WERI-Rb-1 (cell line): ENCODE measurements around the gene GALNT9.

ENCODE experiments used
- DNase-seq: peaks from one replicate; pipeline ENCODE4 v3.0.0-alpha.2; 2020
- H3K27ac ChIP-seq: fragments of 250-450 bp; sonication (Bioruptor Pico); 2 replicates; pipeline ENCODE4 v1.5.1; 2020; ENCODE audit warnings: mild to moderate bottlenecking, moderate library complexity
- H3K27me3 ChIP-seq: fragments of 250-450 bp; sonication (Bioruptor Pico); 2 replicates; pipeline ENCODE4 v1.5.1; 2021; ENCODE audit warnings: mild to moderate bottlenecking, low read depth, moderate library complexity; ENCODE audit not compliant: insufficient read depth, severe bottlenecking
- H3K36me3 ChIP-seq: fragments of 250-450 bp; sonication (Bioruptor Pico); 2 replicates; pipeline ENCODE4 v1.5.1; 2020; ENCODE audit warnings: mild to moderate bottlenecking, moderate library complexity
- H3K4me3 ChIP-seq: 2 replicates; pipeline ENCODE4 v1.5.1; 2011; ENCODE audit warnings: low read depth, mild to moderate bottlenecking, control low read depth, low read length
- H3K9me3 ChIP-seq: fragments of 250-450 bp; sonication (Bioruptor Pico); 2 replicates; pipeline ENCODE4 v1.5.1; 2021; ENCODE audit warnings: mild to moderate bottlenecking, moderate library complexity; ENCODE audit not compliant: severe bottlenecking
- TF ChIP-seq, protein P1 (sequence below): IDR thresholded peaks from 2 replicates; pipeline ENCODE4 v1.5.1; 2011; ENCODE audit warnings: low read depth, mild to moderate bottlenecking, control low read depth, inconsistent platforms, low read length

The GALNT9 gene

DNA sequence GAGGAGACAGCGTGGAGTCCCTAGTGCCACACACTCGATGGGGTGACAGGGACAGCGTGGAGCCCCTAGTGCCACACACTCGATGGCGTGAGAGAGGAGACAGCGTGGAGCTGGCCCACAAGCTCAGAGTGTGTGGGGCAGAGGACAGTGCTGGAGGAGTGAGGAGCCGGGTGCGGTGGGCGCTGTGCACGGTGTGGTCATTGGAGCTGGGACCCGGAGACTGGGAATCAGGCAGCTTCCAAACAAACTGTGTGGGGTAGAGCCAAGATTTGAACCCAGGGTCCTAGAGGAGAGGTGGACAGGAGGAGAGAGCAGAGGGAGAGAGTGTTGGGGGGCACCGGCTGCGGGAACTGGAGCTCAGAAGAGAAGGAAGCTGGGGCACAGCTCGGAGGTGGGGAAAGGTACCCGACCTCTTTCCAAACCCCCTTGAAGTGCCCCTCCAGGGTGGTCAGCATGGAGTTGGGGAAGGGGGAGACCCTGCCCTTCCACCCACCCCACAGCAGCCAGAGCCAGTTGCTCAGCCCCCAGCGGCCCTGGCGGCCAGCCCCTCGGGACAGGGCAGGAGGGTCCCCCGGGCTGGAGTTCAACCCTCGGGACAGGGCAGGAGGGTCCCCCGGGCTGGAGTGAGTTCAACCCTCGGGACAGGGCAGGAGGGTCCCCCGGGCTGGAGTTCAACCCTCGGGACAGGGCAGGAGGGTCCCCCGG lies 94.1 kb downstream of the GALNT9 start:
- H3K27ac ChIP-seq = no peak overlapping the region
- DNase-seq = no peak
- TF ChIP-seq, protein P1, sequence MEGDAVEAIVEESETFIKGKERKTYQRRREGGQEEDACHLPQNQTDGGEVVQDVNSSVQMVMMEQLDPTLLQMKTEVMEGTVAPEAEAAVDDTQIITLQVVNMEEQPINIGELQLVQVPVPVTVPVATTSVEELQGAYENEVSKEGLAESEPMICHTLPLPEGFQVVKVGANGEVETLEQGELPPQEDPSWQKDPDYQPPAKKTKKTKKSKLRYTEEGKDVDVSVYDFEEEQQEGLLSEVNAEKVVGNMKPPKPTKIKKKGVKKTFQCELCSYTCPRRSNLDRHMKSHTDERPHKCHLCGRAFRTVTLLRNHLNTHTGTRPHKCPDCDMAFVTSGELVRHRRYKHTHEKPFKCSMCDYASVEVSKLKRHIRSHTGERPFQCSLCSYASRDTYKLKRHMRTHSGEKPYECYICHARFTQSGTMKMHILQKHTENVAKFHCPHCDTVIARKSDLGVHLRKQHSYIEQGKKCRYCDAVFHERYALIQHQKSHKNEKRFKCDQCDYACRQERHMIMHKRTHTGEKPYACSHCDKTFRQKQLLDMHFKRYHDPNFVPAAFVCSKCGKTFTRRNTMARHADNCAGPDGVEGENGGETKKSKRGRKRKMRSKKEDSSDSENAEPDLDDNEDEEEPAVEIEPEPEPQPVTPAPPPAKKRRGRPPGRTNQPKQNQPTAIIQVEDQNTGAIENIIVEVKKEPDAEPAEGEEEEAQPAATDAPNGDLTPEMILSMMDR = no peak

GRCh38 chr12:132230381-132230780 lies 99.0 kb downstream of the GALNT9 start:
- Histone ChIP-seq H3K27ac (no peak overlapping the region), H3K4me3 (no peak overlapping the region), H3K9me3 (peaks cover 3% of the 10 kb centered on the region), H3K27me3 (no peaks in the 10 kb centered on the region), H3K36me3 (no peaks in the 10 kb centered on the region)
- TF ChIP-seq, protein P1 = no peak
- no peak for DNase-seq

More for the DNA sequence above, 94.1 kb downstream of the GALNT9 start:
- no peaks in the 10 kb centered on the region for H3K36me3 ChIP-seq
- no peaks in the 10 kb centered on the region for H3K27me3 ChIP-seq
- H3K4me3 ChIP-seq = no peak overlapping the region
- H3K9me3 ChIP-seq = no peaks in the 10 kb centered on the region

- Histone ChIP-seq H3K36me3 (no peaks in the 10 kb centered on the region), H3K27ac (no peak overlapping the region), H3K4me3 (no peak overlapping the region), H3K27me3 (no peaks in the 10 kb centered on the region), H3K9me3 (peaks cover 3% of the 10 kb centered on the region)
- TF ChIP-seq, protein P1 = no peak
- DNase-seq = no peak
Measured at GRCh38 chr12:132229926-132230325, 99.5 kb downstream of the GALNT9 start.

- H3K4me3 ChIP-seq = no peak overlapping the region
- no peaks in the 10 kb centered on the region for H3K27me3 ChIP-seq
- TF ChIP-seq, protein P1 = no peak
Measured at GRCh38 chr12:132229193-132229760, 100.1 kb downstream of the GALNT9 start.

DNA sequence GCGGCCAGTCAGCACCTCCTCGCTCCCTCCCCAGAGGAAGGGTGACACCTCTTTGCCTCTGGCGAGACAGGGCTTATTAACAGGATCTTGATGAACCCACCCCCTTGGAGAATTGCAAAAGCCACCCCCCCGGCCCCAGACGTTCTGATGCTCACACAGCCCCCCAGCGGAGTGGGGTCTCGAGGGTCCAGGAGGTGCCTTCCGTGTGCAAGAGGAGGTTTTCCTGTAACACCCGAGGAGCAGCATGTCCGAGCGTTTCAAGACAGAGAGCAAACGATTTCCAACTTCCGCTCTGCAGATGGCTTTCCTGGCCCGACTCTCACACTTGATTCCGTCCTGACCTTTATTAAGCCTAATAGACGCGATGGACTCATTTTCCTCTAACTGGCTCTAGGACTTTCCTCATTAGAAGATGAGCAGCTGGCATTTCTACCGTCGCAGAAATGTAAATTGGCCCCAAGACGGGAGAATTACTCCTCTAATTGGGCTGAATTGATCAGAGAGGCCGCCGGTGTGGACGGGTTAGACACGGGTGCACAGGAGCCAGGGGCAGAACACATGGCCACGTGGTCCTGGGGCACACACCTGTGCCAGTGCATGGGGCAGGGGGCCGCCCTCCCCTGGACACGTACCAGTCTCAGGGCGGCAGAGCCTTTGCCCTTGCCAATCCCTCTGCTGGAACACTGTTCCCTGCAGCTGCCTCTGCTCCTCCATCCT lies 100.8 kb downstream of the GALNT9 start:
- TF ChIP-seq, protein P1 = no peak
- H3K9me3 ChIP-seq = peaks cover 3% of the 10 kb centered on the region
- no peak overlapping the region for H3K27ac ChIP-seq
- no peaks in the 10 kb centered on the region for H3K36me3 ChIP-seq
- no peak for DNase-seq
- no peaks in the 10 kb centered on the region for H3K27me3 ChIP-seq
- H3K4me3 ChIP-seq = no peak overlapping the region

More at GRCh38 chr12:132229193-132229760, 100.1 kb downstream of the GALNT9 start:
- Histone ChIP-seq H3K36me3 (no peaks in the 10 kb centered on the region), H3K9me3 (peaks cover 3% of the 10 kb centered on the region), H3K27ac (no peak overlapping the region)
- DNase-seq = no peak
